Measurements from ENCODE around the gene UCHL1.
"Not testable (repeated sequence)": the region's sequence is repeated elsewhere in the genome, so short reads cannot be mapped to it uniquely, and the experiment has no call there.

The UCHL1 gene

GRCh38 chr4:41241919-41242318 lies 14.8 kb upstream of the UCHL1 start:
- DNase-seq: no peak

GRCh38 chr4:41245983-41246382 lies 10.7 kb upstream of the UCHL1 start:
- no peak for DNase-seq

GRCh38 chr4:41256131-41256739 lies 493 bp upstream of the UCHL1 start:
- no peak for DNase-seq

GRCh38 chr4:41257257-41257901 lies 651 bp downstream of the UCHL1 start:
- DNase-seq: no peak

- DNase-seq: no peak
Measured at GRCh38 chr4:41257906-41258305, 1.2 kb downstream of the UCHL1 start.

- DNase-seq: no peak
Measured at GRCh38 chr4:41258783-41259182, 2.1 kb downstream of the UCHL1 start.

GRCh38 chr4:41260116-41260733 lies 3.5 kb downstream of the UCHL1 start:
- DNase-seq: no peak

- no peak for DNase-seq
Measured at GRCh38 chr4:41262198-41262597, 5.5 kb downstream of the UCHL1 start.

GRCh38 chr4:41264212-41264611 lies 7.5 kb downstream of the UCHL1 start:
- no peak for DNase-seq

- no peak for DNase-seq
Measured at GRCh38 chr4:41267997-41268396, 11.3 kb downstream of the UCHL1 start.

- DNase-seq: no peak
Measured at GRCh38 chr4:41268721-41269517, 12.2 kb downstream of the UCHL1 start.

GRCh38 chr4:41269682-41270081 lies 13.0 kb downstream of the UCHL1 start:
- no peak for DNase-seq

- not testable (repeated sequence) for DNase-seq
Measured at GRCh38 chr4:41275931-41276330, 19.2 kb downstream of the UCHL1 start.

GRCh38 chr4:41280010-41280409 lies 23.3 kb downstream of the UCHL1 start:
- no peak for DNase-seq

- no peak for DNase-seq
Measured at GRCh38 chr4:41281038-41281634, 24.4 kb downstream of the UCHL1 start.

GRCh38 chr4:41282366-41282765 lies 25.6 kb downstream of the UCHL1 start:
- DNase-seq: no peak

- no peak for DNase-seq
Measured at GRCh38 chr4:41285202-41285863, 28.6 kb downstream of the UCHL1 start.

- no peak for DNase-seq
Measured at GRCh38 chr4:41285864-41286235, 29.1 kb downstream of the UCHL1 start.

GRCh38 chr4:41287005-41287404 lies 30.3 kb downstream of the UCHL1 start:
- no peak for DNase-seq

GRCh38 chr4:41287852-41288251 lies 31.1 kb downstream of the UCHL1 start:
- DNase-seq: no peak

GRCh38 chr4:41288254-41288653 lies 31.5 kb downstream of the UCHL1 start:
- no peak for DNase-seq

- DNase-seq: no peak
Measured at GRCh38 chr4:41290479-41290878, 33.8 kb downstream of the UCHL1 start.

Measured in activated effector memory CD4-positive, alpha-beta T cell treated with Interleukin-2 at 50 U/mL for 16 hours (primary cell).